Measurements from ENCODE around the gene TSPAN18. TPM values are rescaled to one million over a fixed set of nuclear protein-coding genes. Genes with fewer than 3 reads are reported as not detected.

The TSPAN18 gene
- total RNA-seq, 1 donor from 2014 or later: 52.8 TPM

DNA sequence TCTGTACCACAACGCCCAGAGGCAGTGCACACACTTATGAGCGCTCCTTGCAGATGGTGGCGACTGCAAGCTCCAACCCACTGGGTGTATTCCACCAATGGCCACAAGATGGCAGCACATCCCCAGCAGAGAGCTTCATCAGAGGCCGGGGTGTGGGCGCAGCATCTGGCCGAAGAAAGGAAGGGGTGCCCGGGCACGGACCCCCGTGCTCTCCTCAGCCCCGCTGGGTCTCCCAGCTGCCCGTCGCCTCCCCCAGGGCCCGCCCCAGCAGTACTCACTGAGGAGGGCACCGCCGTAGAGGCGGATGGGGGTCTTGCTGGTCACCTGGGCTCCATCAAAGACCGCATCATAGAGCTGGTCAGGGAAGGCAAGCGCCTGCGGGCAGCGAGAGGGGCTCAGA lies 209.8 kb downstream of the TSPAN18 start:
- no peaks in the 10 kb centered on the region for H3K9me3 Mint-ChIP-seq
- peak; percentile 78 for DNase-seq (ENCODE audit: extremely low spot score, unreplicated experiment)
- peaks cover 22% of the 10 kb centered on the region for H3K4me1 Mint-ChIP-seq (ENCODE audit: unreplicated experiment)
- no peak overlapping the region for H3K4me3 Mint-ChIP-seq
- H3K27ac Mint-ChIP-seq: no peak overlapping the region
- H3K36me3 Mint-ChIP-seq: peaks cover 4% of the 10 kb centered on the region
- TF ChIP-seq, protein P1, sequence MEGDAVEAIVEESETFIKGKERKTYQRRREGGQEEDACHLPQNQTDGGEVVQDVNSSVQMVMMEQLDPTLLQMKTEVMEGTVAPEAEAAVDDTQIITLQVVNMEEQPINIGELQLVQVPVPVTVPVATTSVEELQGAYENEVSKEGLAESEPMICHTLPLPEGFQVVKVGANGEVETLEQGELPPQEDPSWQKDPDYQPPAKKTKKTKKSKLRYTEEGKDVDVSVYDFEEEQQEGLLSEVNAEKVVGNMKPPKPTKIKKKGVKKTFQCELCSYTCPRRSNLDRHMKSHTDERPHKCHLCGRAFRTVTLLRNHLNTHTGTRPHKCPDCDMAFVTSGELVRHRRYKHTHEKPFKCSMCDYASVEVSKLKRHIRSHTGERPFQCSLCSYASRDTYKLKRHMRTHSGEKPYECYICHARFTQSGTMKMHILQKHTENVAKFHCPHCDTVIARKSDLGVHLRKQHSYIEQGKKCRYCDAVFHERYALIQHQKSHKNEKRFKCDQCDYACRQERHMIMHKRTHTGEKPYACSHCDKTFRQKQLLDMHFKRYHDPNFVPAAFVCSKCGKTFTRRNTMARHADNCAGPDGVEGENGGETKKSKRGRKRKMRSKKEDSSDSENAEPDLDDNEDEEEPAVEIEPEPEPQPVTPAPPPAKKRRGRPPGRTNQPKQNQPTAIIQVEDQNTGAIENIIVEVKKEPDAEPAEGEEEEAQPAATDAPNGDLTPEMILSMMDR (conservative IDR thresholded peaks at IDR 0.05): peak; percentile 85
- H3K27me3 Mint-ChIP-seq: no peaks in the 10 kb centered on the region

DNA sequence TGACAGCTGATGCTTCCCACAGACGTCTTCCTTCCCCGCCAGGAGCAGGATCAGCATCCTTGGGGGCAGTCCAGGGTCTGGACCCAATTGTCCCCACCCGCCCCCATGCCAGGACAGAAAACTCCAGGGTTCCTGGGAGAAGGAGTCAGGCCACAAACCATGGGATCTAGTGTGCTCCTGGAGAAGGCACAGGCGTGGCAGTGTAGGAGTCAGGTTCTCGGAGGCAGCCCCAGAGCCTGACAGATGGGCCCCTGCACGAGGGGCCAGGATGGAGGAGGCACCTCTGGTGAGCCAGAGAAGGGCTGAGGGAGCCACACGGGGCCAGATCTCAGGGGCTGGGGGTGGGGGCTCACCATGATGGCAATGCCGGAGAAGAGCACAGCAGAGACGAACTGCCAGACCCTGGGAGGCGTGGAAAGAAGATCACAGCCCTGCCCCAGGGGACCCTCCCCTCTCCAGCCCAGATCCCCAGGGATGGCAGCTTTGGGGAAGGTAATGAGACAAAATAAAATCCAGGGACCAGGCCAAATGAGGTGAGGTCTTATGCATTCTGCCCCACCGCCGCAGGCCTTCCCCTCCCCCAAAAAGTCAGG lies 210.3 kb downstream of the TSPAN18 start:
- Mint-ChIP-seq H3K4me1 (ENCODE audit: unreplicated experiment) (peaks cover 23% of the 10 kb centered on the region), H3K4me3 (no peak overlapping the region), H3K27me3 (no peaks in the 10 kb centered on the region), H3K36me3 (peaks cover 4% of the 10 kb centered on the region), H3K9me3 (no peaks in the 10 kb centered on the region), H3K27ac (no peak overlapping the region)
- TF ChIP-seq, protein P1 (conservative IDR thresholded peaks at IDR 0.05): no peak
- no peak for DNase-seq (ENCODE audit: extremely low spot score, unreplicated experiment)

DNA sequence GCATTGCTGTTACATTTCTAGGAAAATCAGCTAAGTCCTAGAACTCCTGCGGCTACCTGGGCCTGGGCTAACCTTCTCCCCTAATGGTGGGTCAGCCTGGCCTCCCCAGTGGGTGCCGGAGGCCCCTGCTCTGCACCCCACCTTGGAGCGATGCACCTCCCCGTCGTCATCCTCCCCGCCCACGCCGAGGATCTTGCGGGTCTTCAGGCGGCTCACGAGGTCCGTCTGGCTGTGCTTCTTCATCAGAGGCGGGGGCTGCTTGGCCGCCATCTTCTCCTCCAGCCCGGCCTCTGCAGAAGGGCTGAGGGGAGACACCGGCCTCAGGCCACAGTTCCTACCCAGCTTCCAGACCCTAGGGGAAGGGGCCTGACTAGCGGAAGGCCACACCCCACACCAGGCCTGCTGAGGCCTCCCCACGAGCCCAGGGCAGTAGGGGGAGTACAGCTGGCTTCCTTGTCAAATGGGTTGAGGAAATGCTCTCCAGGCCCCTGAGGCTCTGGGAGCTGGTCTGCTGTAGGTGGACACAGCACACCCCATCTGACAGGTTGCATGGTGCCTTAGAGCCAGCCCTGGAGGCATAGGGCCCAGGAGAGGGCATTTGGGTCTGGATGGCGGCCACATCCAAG lies 211.4 kb downstream of the TSPAN18 start:
- Mint-ChIP-seq H3K4me3 (no peak overlapping the region), H3K36me3 (peaks cover 4% of the 10 kb centered on the region), H3K27me3 (no peaks in the 10 kb centered on the region), H3K9me3 (no peaks in the 10 kb centered on the region), H3K4me1 (ENCODE audit: unreplicated experiment) (peaks cover 24% of the 10 kb centered on the region), H3K27ac (no peak overlapping the region)
- no peak for DNase-seq (ENCODE audit: extremely low spot score, unreplicated experiment)
- TF ChIP-seq, protein P1 (conservative IDR thresholded peaks at IDR 0.05): no peak

DNA sequence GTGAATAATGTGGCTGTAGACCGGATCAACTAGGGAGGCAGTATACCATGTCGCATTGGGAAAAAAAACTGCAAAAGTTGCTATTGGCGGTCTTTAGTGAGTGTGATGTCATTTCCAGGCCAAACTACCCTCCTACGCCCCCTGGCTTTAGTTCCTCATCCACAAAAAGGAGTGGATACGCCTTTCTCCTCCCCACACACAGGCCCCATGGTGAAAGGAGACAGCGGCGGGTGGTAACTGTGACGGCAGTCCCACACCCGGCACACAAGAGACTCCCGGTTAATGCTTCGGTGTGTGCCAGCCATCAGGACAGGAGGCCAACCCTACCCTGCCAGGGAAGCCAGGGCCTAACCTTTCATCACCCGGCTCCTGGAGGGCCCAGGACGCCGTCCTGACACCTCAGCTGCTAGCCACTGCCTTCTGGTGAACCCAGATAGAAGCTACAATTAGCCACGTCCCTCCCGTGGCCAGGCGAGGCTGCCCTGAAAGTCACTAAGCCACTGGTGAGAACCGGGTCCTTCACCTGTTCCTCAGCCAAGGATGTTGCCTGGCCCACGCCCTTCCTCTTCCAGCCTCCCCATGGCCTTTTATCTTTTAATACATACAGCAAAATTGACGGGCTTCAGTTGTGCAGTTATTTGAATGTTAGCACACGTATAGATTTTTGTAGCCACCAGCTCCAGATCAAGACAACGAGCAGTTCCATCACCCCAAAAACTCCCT lies 213.1 kb downstream of the TSPAN18 start:
- Mint-ChIP-seq H3K4me3 (no peak overlapping the region), H3K36me3 (no peaks in the 10 kb centered on the region), H3K9me3 (no peaks in the 10 kb centered on the region), H3K27ac (no peak overlapping the region), H3K4me1 (ENCODE audit: unreplicated experiment) (peaks cover 40% of the 10 kb centered on the region), H3K27me3 (no peaks in the 10 kb centered on the region)
- TF ChIP-seq, protein P1 (conservative IDR thresholded peaks at IDR 0.05): peak; percentile 52
- no peak for DNase-seq (ENCODE audit: extremely low spot score, unreplicated experiment)

DNA sequence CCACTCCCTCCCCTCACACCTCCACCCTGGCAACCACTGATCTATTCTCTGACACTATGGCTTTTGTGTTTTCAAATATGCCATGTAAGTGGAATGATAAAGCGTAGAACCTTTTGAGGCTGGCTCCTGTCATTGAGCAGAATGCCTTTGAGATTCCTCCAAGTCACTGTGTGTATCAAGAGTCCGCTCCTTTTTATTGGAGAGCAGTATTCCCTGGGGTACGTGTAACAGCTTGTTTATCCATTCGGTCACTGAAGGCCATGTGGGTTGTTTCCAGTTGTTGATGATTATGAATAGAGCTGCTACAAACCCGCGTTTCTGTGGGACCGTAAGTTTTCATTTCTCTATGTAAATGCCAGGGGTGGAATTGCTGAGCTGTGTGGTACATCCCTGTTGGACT lies 213.6 kb downstream of the TSPAN18 start:
- H3K27ac Mint-ChIP-seq: no peak overlapping the region
- H3K4me3 Mint-ChIP-seq: no peak overlapping the region
- TF ChIP-seq, protein P1 (conservative IDR thresholded peaks at IDR 0.05): no peak
- no peaks in the 10 kb centered on the region for H3K27me3 Mint-ChIP-seq
- no peaks in the 10 kb centered on the region for H3K9me3 Mint-ChIP-seq
- no peaks in the 10 kb centered on the region for H3K36me3 Mint-ChIP-seq
- H3K4me1 Mint-ChIP-seq (ENCODE audit: unreplicated experiment): peaks cover 44% of the 10 kb centered on the region
- DNase-seq (ENCODE audit: extremely low spot score, unreplicated experiment): no peak

Data from type B pancreatic cell (in vitro differentiated cells).